A549 (cell line): Measurements from ENCODE around the gene LAMA3. TPM values are rescaled to one million over a fixed set of nuclear protein-coding genes. Genes with fewer than 3 reads are reported as not detected.

Source experiments
- ATAC-seq, 2 experiments: fragments of 200-7000 bp in 1 of 2; fragments of >200 bp in 1 of 2; cut with Nextera tagmentation in 1 of 2; cut with Tn5 transposase in 1 of 2; 3 replicates each; pipeline versions ENCODE4 v1.8.0 to v1.9.1; 2018 to 2020; ENCODE audit warnings: mild to moderate bottlenecking in 1 of 2, moderate library complexity in 1 of 2
- CTCF ChIA-PET: fragments of 300-600 bp; sonication (Branson Sonifier 250); formaldehyde crosslinking; extraction: SDS; loops from one replicate; lab custom pipeline; 2021; ENCODE audit warnings: antibody characterized with exemption, inconsistent platforms; lab: Yijun Ruan, JAX
- POLR2A ChIA-PET: fragments of 350-600 bp; formaldehyde crosslinking; extraction: SDS; loops from one replicate; lab custom pipeline; 2021; ENCODE audit warnings: antibody characterized with exemption, inconsistent platforms; lab: Yijun Ruan, JAX
- DNase-seq, 2 experiments: peaks; one replicate each; pipeline versions ENCODE4 v3.0.0 to v3.0.0-alpha.2; 2011 to 2016; ENCODE audit warnings: low read depth in 1 of 2, low spot score in 1 of 2
- FAIRE-seq: peaks from 2 replicates; lab custom pipeline; 2011; peaks lifted over from hg19 to GRCh38; lab: Jason Lieb, UNC
- H3K27ac ChIP-seq, 2 experiments: fragments of >200 bp; sonication (Bioruptor Twin); formaldehyde crosslinking; 3 replicates each; pipeline ENCODE4 v1.5.1; 2016 to 2017
- H3K4me1 ChIP-seq: fragments of >200 bp; sonication (Bioruptor Twin); formaldehyde crosslinking; 3 replicates; pipeline ENCODE4 v1.6.1; 2016
- H3K4me2 ChIP-seq: fragments of >200 bp; sonication (Bioruptor Twin); formaldehyde crosslinking; 3 replicates; pipeline ENCODE4 v1.6.1; 2016
- H3K4me3 ChIP-seq: fragments of >200 bp; sonication (Bioruptor Twin); formaldehyde crosslinking; 3 replicates; pipeline ENCODE4 v1.5.1; 2016
- H3K9me3 ChIP-seq: fragments of >200 bp; sonication (Bioruptor Twin); formaldehyde crosslinking; 3 replicates; pipeline ENCODE4 v1.6.1; 2016
- ATOH8 ChIP-seq: fragments of 250-450 bp; sonication (Bioruptor Pico); IDR thresholded peaks from 2 replicates; pipeline ENCODE4 v1.5.0; 2020; ENCODE audit warnings: low read depth, mild to moderate bottlenecking, moderate library complexity
- BHLHE40 ChIP-seq: IDR thresholded peaks from 2 replicates; pipeline ENCODE4 v1.6.1; 2012; ENCODE audit warnings: low read depth, low read length, inconsistent platforms
- CBX2 ChIP-seq: fragments of 200-600 bp; sonication (generic); IDR thresholded peaks from 2 replicates; pipeline ENCODE4 v1.6.1; 2016; ENCODE audit warnings: low read depth, mild to moderate bottlenecking, borderline replicate concordance
- E2F6 ChIP-seq: IDR thresholded peaks from 2 replicates; pipeline ENCODE4 v1.6.1; 2012; ENCODE audit warnings: low read depth, borderline replicate concordance
- EHMT2 ChIP-seq: fragments of 200-600 bp; sonication (generic); IDR thresholded peaks from 2 replicates; pipeline ENCODE4 v1.6.1; 2016; ENCODE audit warnings: antibody characterized with exemption, low read depth, mild to moderate bottlenecking, moderate library complexity
- FOSB ChIP-seq: fragments of 250-450 bp; sonication (Bioruptor Pico); IDR thresholded peaks from 2 replicates; pipeline ENCODE4 v1.5.0; 2020; ENCODE audit warnings: mild to moderate bottlenecking, moderate library complexity
- HDAC2 ChIP-seq: fragments of 200-600 bp; sonication (generic); IDR thresholded peaks from 2 replicates; pipeline ENCODE4 v1.6.1; 2016
- HMGXB4 ChIP-seq: fragments of 250-450 bp; sonication (Bioruptor Pico); IDR thresholded peaks from 2 replicates; pipeline ENCODE4 v1.5.0; 2021; ENCODE audit warnings: mild to moderate bottlenecking, moderate library complexity, borderline replicate concordance
- KDM5A ChIP-seq: fragments of 200-600 bp; sonication (generic); IDR thresholded peaks from 2 replicates; pipeline ENCODE4 v1.6.1; 2016; ENCODE audit warnings: antibody characterized with exemption, mild to moderate bottlenecking
- MAFK ChIP-seq: fragments of 450-650 bp; IDR thresholded peaks from 2 replicates; pipeline ENCODE4 v1.6.1; 2014; ENCODE audit not compliant: partially characterized antibody
- MAX ChIP-seq: IDR thresholded peaks from 2 replicates; pipeline ENCODE4 v1.6.1; 2012
- MYC ChIP-seq: IDR thresholded peaks from 2 replicates; pipeline ENCODE4 v1.6.1; 2012; ENCODE audit warnings: mild to moderate bottlenecking, inconsistent platforms, low read length, improper control_type of control experiment, borderline replicate concordance
- NR3C1 ChIP-seq: fragments of >200 bp; sonication (Bioruptor Twin); formaldehyde crosslinking; IDR thresholded peaks from 3 replicates; pipeline ENCODE4 v1.6.1; 2017
- POLR2AphosphoS2 ChIP-seq: conservative IDR thresholded peaks from 2 replicates; pipeline ENCODE4 v1.6.1; 2012; ENCODE audit warnings: low read length, improper control_type of control experiment, inconsistent platforms
- RCOR1 ChIP-seq: fragments of 150-350 bp; IDR thresholded peaks from 2 replicates; pipeline ENCODE4 v1.6.1; 2014; ENCODE audit warnings: antibody characterized with exemption, low read length, low read depth
- RFX5 ChIP-seq: fragments of 450-650 bp; IDR thresholded peaks from 2 replicates; pipeline ENCODE4 v1.7.1; 2014; ENCODE audit warnings: antibody characterized with exemption, mild to moderate bottlenecking, moderate library complexity
- TFCP2L1 ChIP-seq: fragments of 250-450 bp; sonication (Bioruptor Pico); IDR thresholded peaks from 2 replicates; pipeline ENCODE4 v1.5.0; 2021; ENCODE audit warnings: mild to moderate bottlenecking
- TP53 ChIP-seq: fragments of 250-450 bp; sonication (Bioruptor Pico); IDR thresholded peaks from 2 replicates; pipeline ENCODE4 v1.5.0; 2021; ENCODE audit warnings: mild to moderate bottlenecking, moderate library complexity
- ZFP36 ChIP-seq: fragments of 450-650 bp; IDR thresholded peaks from 2 replicates; pipeline ENCODE4 v1.6.1; 2014; ENCODE audit warnings: borderline replicate concordance; ENCODE audit not compliant: partially characterized antibody
- WGBS: methylation state at CpG from one replicate; pipeline ENCODE4 v1.1.6; 2017; ENCODE audit errors: missing lambda C conversion rate; 5-methylcytosine and 5-hydroxymethylcytosine counted together
- polyA plus RNA-seq, 4 experiments: library from polyadenylated mRNA; depleted of rRNA in 3 of 4; stranded (reverse); fragments of >200 nt; fragmentation: RNase III in 1 of 4; extraction: RNeasy Plus Mini Kit Qiagen cat#74134 plus additional on column Dnase treatment in 1 of 4; gene quantifications; 2 replicates in 3 of 4; 3 replicates in 1 of 4; pipeline ENCODE4 v1.2.3, GENCODE V29; 2011 to 2017

The LAMA3 gene
- polyA plus RNA-seq, 2 of the 4 experiments (the other 2 are of a cell fraction), result 18.2 to 31.0 TPM

- no peak for TF ChIP-seq ZFP36
- TF ChIP-seq EHMT2, result no peak
- no peak for TF ChIP-seq BHLHE40
- no peak for TF ChIP-seq MYC
- TF ChIP-seq ATOH8 (CRISPR knock-in tag), result no peak
- TF ChIP-seq HDAC2, result no peak
These were observed 74.1 kb downstream of the LAMA3 start (continued) for GRCh38 chr18:23763343-23763742.

GRCh38 chr18:23765931-23766330 lies 76.7 kb downstream of the LAMA3 start:
- H3K27ac ChIP-seq, result no peak overlapping the region
- CTCF ChIA-PET, result no interaction called here
- 97% methylated on average over 1 of the region's 1 CpG for WGBS
- DNase-seq (no peak), FAIRE-seq (no peak), ATAC-seq (no peak)
- TF ChIP-seq CBX2 (no peak), NR3C1 (no peak), RFX5 (no peak), FOSB (CRISPR knock-in tag) (no peak), RCOR1 (no peak)
- no peak overlapping the region for H3K4me2 ChIP-seq
- POLR2A ChIA-PET, result no interaction called here
- no peaks in the 10 kb centered on the region for H3K9me3 ChIP-seq
- no peak overlapping the region for H3K4me3 ChIP-seq
- H3K4me1 ChIP-seq, result no peaks in the 10 kb centered on the region

GRCh38 chr18:23772327-23773024 lies 83.2 kb downstream of the LAMA3 start:
- TF ChIP-seq MAX, result no peak
- no peak for TF ChIP-seq E2F6
- TF ChIP-seq MYC, result no peak
- TF ChIP-seq RFX5, result no peak
- no peak for TF ChIP-seq HDAC2
- no peak for TF ChIP-seq MAFK
- TF ChIP-seq HMGXB4 (CRISPR knock-in tag), result no peak
- no peak for TF ChIP-seq POLR2AphosphoS2
- no peak for TF ChIP-seq TFCP2L1 (CRISPR knock-in tag)
- no peak for TF ChIP-seq TP53 (CRISPR knock-in tag)
- TF ChIP-seq KDM5A, result no peak
- ChIA-PET POLR2A (no interaction called here), CTCF (no interaction called here)
- Histone ChIP-seq H3K27ac (no peak overlapping the region), H3K4me1 (no peaks in the 10 kb centered on the region), H3K4me3 (no peak overlapping the region), H3K4me2 (no peak overlapping the region), H3K9me3 (no peaks in the 10 kb centered on the region)
- DNase-seq, result no peak
- WGBS, result 87% methylated on average over 4 of the region's 4 CpGs
- no peak for FAIRE-seq
- ATAC-seq, result no peak
